ENCODE measurements around the gene PTCH2. TPM values are rescaled to one million over a fixed set of nuclear protein-coding genes. Genes with fewer than 3 reads are reported as not detected.

Gene PTCH2
- total RNA-seq, 1 donor from 2014 or later: 0.51 TPM

DNA sequence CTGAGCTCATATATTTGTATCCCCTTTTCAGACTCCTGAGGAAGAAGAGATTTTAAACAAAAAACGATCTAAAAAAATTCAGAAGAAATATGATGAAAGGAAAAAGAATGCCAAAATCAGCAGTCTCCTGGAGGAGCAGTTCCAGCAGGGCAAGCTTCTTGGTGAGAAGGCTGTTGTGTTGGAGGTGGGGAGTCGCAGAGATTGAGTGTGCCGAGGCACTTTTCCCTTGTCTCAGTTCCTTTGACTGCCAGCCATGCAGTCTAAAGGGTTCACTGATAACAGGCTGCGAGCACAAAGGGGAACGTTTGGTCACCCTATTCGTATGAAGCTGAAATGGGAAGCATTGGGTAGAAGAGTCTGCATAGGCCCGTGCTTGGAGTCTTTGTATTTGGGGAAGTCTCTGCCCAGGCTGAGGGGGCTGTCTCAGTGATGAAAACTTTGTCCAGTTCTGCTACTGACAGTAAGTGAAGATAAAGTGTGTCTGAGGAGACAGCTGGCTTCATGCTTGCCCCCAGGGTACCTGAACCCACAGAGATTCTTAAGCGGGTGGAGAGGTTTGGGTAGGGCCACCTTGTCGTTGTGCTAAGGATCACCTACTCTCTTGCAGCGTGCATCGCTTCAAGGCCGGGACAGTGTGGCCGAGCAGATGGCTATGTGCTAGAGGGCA, 65.0 kb downstream of the PTCH2 start:
- H3K36me3 Mint-ChIP-seq (ENCODE audit: low read depth, unreplicated experiment): peaks cover 32% of the 10 kb centered on the region
- H3K27me3 Mint-ChIP-seq (ENCODE audit: unreplicated experiment): peaks cover 12% of the 10 kb centered on the region
- H3K4me3 Mint-ChIP-seq (ENCODE audit: unreplicated experiment): peak overlapping the region; percentile 97
- TF ChIP-seq, protein P1, sequence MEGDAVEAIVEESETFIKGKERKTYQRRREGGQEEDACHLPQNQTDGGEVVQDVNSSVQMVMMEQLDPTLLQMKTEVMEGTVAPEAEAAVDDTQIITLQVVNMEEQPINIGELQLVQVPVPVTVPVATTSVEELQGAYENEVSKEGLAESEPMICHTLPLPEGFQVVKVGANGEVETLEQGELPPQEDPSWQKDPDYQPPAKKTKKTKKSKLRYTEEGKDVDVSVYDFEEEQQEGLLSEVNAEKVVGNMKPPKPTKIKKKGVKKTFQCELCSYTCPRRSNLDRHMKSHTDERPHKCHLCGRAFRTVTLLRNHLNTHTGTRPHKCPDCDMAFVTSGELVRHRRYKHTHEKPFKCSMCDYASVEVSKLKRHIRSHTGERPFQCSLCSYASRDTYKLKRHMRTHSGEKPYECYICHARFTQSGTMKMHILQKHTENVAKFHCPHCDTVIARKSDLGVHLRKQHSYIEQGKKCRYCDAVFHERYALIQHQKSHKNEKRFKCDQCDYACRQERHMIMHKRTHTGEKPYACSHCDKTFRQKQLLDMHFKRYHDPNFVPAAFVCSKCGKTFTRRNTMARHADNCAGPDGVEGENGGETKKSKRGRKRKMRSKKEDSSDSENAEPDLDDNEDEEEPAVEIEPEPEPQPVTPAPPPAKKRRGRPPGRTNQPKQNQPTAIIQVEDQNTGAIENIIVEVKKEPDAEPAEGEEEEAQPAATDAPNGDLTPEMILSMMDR (IDR thresholded peaks at IDR 0.05; ENCODE audit: unreplicated experiment): no peak
- no peaks in the 10 kb centered on the region for H3K9me3 Mint-ChIP-seq (ENCODE audit: unreplicated experiment)
- peaks cover 22% of the 10 kb centered on the region for H3K4me1 Mint-ChIP-seq (ENCODE audit: unreplicated experiment)
- no peak overlapping the region for H3K27ac Mint-ChIP-seq (ENCODE audit: unreplicated experiment)
- DNase-seq (ENCODE audit: low spot score): no peak

DNA sequence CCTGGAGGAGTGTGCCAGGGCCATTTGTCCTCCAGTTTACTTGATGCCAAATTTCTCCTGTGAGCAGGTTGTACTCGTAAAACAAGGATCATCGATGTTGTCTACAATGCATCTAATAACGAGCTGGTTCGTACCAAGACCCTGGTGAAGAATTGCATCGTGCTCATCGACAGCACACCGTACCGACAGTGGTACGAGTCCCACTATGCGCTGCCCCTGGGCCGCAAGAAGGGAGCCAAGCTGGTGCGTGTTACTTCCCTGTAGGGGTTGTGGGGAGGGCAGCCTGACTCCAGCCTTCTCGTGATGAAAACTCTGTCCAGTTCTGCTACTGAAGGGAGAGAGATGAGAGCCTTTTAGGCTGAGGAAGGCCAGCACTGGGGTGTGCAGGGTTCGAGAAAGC, 65.5 kb downstream of the PTCH2 start:
- Mint-ChIP-seq H3K4me3 (ENCODE audit: unreplicated experiment) (peak overlapping the region; percentile 97), H3K9me3 (ENCODE audit: unreplicated experiment) (no peaks in the 10 kb centered on the region), H3K27ac (ENCODE audit: unreplicated experiment) (peak overlapping the region; percentile 87), H3K4me1 (ENCODE audit: unreplicated experiment) (peaks cover 22% of the 10 kb centered on the region), H3K27me3 (ENCODE audit: unreplicated experiment) (peaks cover 13% of the 10 kb centered on the region), H3K36me3 (ENCODE audit: low read depth, unreplicated experiment) (peaks cover 32% of the 10 kb centered on the region)
- TF ChIP-seq, protein P1 (IDR thresholded peaks at IDR 0.05; ENCODE audit: unreplicated experiment): no peak
- DNase-seq (ENCODE audit: low spot score): no peak

DNA sequence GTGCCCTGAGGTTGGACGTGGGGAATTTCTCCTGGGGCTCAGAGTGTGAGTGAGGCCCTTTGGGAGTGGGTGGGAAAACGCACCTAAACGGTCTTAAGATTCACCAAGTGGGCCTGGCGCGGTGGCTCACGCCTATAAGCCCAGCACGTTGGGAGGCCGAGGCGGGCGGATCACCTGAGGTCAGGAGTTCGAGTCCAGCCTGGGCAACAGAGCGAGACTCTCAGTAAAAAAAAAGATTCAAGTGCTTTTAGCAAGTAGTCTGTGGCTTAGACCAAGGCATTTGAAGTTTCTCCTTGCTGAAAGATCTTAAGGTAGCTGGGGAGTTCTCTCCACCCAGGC, 66.4 kb downstream of the PTCH2 start:
- DNase-seq (ENCODE audit: low spot score): no peak
- peaks cover 32% of the 10 kb centered on the region for H3K36me3 Mint-ChIP-seq (ENCODE audit: low read depth, unreplicated experiment)
- peak overlapping the region; percentile 97 for H3K4me3 Mint-ChIP-seq (ENCODE audit: unreplicated experiment)
- H3K27ac Mint-ChIP-seq (ENCODE audit: unreplicated experiment): peak overlapping the region; percentile 70
- TF ChIP-seq, protein P1 (IDR thresholded peaks at IDR 0.05; ENCODE audit: unreplicated experiment): no peak
- H3K9me3 Mint-ChIP-seq (ENCODE audit: unreplicated experiment): no peaks in the 10 kb centered on the region
- H3K4me1 Mint-ChIP-seq (ENCODE audit: unreplicated experiment): peaks cover 22% of the 10 kb centered on the region
- peaks cover 12% of the 10 kb centered on the region for H3K27me3 Mint-ChIP-seq (ENCODE audit: unreplicated experiment)

DNA sequence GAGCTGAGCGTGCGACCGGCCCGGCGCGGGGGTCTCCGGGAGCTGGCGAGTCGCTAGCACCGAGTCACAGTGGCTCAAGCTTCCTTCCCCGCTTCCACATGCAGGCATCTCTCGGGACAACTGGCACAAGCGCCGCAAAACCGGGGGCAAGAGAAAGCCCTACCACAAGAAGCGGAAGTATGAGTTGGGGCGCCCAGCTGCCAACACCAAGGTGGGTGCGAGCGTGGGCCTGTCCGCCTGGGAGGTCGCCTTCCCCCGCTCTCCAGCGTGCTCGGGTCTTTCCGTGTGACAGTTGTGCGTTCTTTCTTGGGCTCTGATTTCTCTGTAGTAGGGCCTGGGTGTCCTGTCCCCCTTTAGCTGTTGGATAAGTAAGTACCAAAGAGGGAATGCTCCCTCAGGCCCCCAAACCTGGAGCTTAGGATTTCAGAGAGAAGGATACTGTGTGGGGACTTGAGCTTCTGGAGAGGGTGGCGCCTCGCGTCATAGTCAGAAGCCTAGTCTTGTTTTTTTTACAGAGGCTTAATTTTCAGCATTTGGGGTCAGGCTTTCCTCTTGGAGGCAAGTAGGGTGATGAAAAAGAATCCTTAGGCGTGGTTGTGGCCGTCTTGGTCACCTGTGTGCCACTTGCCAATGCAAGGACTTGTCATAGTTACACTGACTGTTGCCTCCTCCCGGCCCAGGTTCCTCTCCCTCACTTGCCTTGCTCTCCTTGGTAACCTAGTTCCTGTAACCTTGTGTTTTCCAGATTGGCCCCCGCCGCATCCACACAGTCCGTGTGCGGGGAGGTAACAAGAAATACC, 66.9 kb downstream of the PTCH2 start:
- no peaks in the 10 kb centered on the region for H3K9me3 Mint-ChIP-seq (ENCODE audit: unreplicated experiment)
- TF ChIP-seq, protein P1 (IDR thresholded peaks at IDR 0.05; ENCODE audit: unreplicated experiment): no peak
- H3K27ac Mint-ChIP-seq (ENCODE audit: unreplicated experiment): peak overlapping the region; percentile 70
- peaks cover 27% of the 10 kb centered on the region for H3K36me3 Mint-ChIP-seq (ENCODE audit: low read depth, unreplicated experiment)
- H3K27me3 Mint-ChIP-seq (ENCODE audit: unreplicated experiment): peaks cover 10% of the 10 kb centered on the region
- peak overlapping the region; percentile 97 for H3K4me3 Mint-ChIP-seq (ENCODE audit: unreplicated experiment)
- DNase-seq (ENCODE audit: low spot score): no peak
- peaks cover 22% of the 10 kb centered on the region for H3K4me1 Mint-ChIP-seq (ENCODE audit: unreplicated experiment)

Measured in endothelial cell (in vitro differentiated cells).